ENCODE results near the gene CAMTA1. TPM values are rescaled to one million over a fixed set of nuclear protein-coding genes. Genes with fewer than 3 reads are reported as not detected.

CAMTA1 gene
- total RNA-seq, 2 experiments from 2014 or later = 43.9 to 73.3 TPM

DNA sequence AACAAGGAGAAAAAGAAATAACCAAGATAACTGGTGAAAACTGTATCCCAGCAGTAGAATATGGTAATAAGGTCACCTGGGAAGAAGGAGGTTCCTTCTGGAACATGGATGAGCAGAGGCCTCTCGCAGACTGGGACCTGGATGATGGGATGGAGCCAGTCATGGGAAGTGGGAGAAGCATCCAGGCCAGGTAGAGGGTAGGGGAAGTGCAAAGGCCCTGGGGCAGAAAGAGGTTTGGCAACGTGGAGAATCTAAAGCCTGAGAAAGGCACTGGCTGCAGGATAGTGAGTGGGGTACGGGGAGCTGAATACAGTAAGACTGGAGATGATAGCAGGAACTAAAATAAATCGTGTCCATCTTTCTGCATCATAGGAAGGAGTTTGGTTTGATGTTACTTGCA, 889.7 kb downstream of the CAMTA1 start:
- DNase-seq (ENCODE audit: low spot score) = no peak
- Histone ChIP-seq H3K4me1 (ENCODE audit: insufficient read depth, low read length, poor library complexity, severe bottlenecking) (no peaks in the 10 kb centered on the region), H3K4me2 (ENCODE audit: low read length) (no peak overlapping the region), H3K9me3 (ENCODE audit: low read length) (no peaks in the 10 kb centered on the region), H3K36me3 (ENCODE audit: insufficient read depth, low read length) (no peaks in the 10 kb centered on the region), H2AFZ (ENCODE audit: low read length) (no peak overlapping the region), H3K4me3 (ENCODE audit: low read depth, low read length, poor library complexity, severe bottlenecking) (no peak overlapping the region), H3K27ac (ENCODE audit: low read depth, low read length, poor library complexity, severe bottlenecking) (no peak overlapping the region), H3K79me2 (ENCODE audit: insufficient read depth, low read depth, low read length) (no peaks in the 10 kb centered on the region), H4K20me1 (ENCODE audit: insufficient read depth, low read length) (no peaks in the 10 kb centered on the region), H3K9me2 (ENCODE audit: insufficient read depth, low read length) (no peaks in the 10 kb centered on the region)
- TF ChIP-seq CTCF (conservative IDR thresholded peaks at IDR 0.05; ENCODE audit: low read length) (no peak), EZH2phosphoT487 (IDR thresholded peaks at IDR 0.05; ENCODE audit: borderline replicate concordance, low read depth, low read length) (no peak)
- CTCF ChIA-PET (ENCODE audit: unreplicated experiment) = no interaction called here
- intact Hi-C loops (cut with micrococcal nuclease; ENCODE audit: unreplicated experiment) = no loop called here
- no TSS peak for BruUV-seq (replicated peaks)
- POLR2A ChIA-PET = no interaction called here

DNA sequence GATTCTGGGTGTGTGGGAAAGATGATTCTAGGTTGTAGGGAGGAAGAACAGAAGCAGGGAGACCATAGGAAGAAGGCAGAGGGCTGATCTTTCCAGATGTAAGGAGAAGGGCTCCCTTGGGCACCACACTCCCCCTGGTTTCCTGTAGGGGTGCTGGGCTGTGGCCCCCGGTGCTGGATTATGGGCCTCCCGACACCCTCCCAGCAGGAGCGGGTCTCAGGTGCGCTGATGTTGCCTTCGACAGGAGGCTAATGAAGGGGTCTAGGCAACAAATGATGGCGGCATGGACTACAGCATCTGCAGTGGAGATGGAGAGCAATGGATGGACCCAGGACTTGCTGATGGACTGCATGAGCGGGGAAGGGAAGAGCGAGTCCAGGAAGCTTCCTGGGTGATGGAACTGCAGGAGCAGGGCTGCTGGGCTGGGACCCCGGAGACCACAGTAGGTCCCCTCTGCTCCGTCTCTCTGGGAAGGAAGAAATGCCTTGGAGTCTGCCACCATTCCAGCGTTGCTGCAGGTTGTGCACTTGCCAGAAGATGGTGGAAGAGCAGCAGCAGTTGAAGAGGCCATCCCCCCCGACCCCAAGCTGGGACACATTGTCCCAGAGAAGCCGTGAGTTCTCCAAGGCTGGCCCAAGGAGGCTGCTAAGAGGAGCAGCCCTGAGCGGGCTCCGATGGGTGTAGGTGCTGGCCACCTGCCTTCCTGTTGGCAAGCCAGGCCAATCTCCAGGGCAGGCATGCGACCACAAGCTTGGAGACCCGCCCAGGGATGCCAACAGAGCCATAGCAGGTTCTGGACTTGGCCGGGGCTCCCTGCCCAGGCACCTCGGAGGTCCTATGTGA, 890.4 kb downstream of the CAMTA1 start:
- no TSS peak for BruUV-seq (replicated peaks)
- Histone ChIP-seq H3K27ac (ENCODE audit: low read depth, low read length, poor library complexity, severe bottlenecking) (no peak overlapping the region), H3K4me3 (ENCODE audit: low read depth, low read length, poor library complexity, severe bottlenecking) (no peak overlapping the region), H4K20me1 (ENCODE audit: insufficient read depth, low read length) (no peaks in the 10 kb centered on the region), H3K4me2 (ENCODE audit: low read length) (no peak overlapping the region), H3K9me2 (ENCODE audit: insufficient read depth, low read length) (no peaks in the 10 kb centered on the region), H3K79me2 (ENCODE audit: insufficient read depth, low read depth, low read length) (no peaks in the 10 kb centered on the region), H3K9me3 (ENCODE audit: low read length) (no peaks in the 10 kb centered on the region), H2AFZ (ENCODE audit: low read length) (no peak overlapping the region), H3K36me3 (ENCODE audit: insufficient read depth, low read length) (no peaks in the 10 kb centered on the region), H3K4me1 (ENCODE audit: insufficient read depth, low read length, poor library complexity, severe bottlenecking) (no peaks in the 10 kb centered on the region)
- CTCF ChIA-PET (ENCODE audit: unreplicated experiment) = no interaction called here
- TF ChIP-seq EZH2phosphoT487 (IDR thresholded peaks at IDR 0.05; ENCODE audit: borderline replicate concordance, low read depth, low read length) (no peak), CTCF (conservative IDR thresholded peaks at IDR 0.05; ENCODE audit: low read length) (no peak)
- intact Hi-C loops (cut with micrococcal nuclease; ENCODE audit: unreplicated experiment) = no loop called here
- DNase-seq (ENCODE audit: low spot score) = no peak
- POLR2A ChIA-PET = no interaction called here

GRCh38 chr1:7676274-7676945, 891.2 kb downstream of the CAMTA1 start:
- DNase-seq (ENCODE audit: low spot score) = no peak
- Histone ChIP-seq H3K4me1 (ENCODE audit: insufficient read depth, low read length, poor library complexity, severe bottlenecking) (no peaks in the 10 kb centered on the region), H2AFZ (ENCODE audit: low read length) (no peak overlapping the region), H3K9me2 (ENCODE audit: insufficient read depth, low read length) (no peaks in the 10 kb centered on the region), H3K4me2 (ENCODE audit: low read length) (no peak overlapping the region), H3K9me3 (ENCODE audit: low read length) (no peaks in the 10 kb centered on the region), H3K4me3 (ENCODE audit: low read depth, low read length, poor library complexity, severe bottlenecking) (no peak overlapping the region), H3K36me3 (ENCODE audit: insufficient read depth, low read length) (no peaks in the 10 kb centered on the region), H3K27ac (ENCODE audit: low read depth, low read length, poor library complexity, severe bottlenecking) (no peak overlapping the region), H4K20me1 (ENCODE audit: insufficient read depth, low read length) (no peaks in the 10 kb centered on the region), H3K79me2 (ENCODE audit: insufficient read depth, low read depth, low read length) (no peaks in the 10 kb centered on the region)
- ChIA-PET CTCF (ENCODE audit: unreplicated experiment) (interaction anchor here (1.1 kb wide), 1 partner anchor 10 kb away, joined by 3 read pairs; no protein-coding TSS in a partner anchor), POLR2A (no interaction called here)
- TF ChIP-seq CTCF (conservative IDR thresholded peaks at IDR 0.05; ENCODE audit: low read length) (no peak), EZH2phosphoT487 (IDR thresholded peaks at IDR 0.05; ENCODE audit: borderline replicate concordance, low read depth, low read length) (no peak)
- intact Hi-C loops (cut with micrococcal nuclease; ENCODE audit: unreplicated experiment) = no loop called here
- no TSS peak for BruUV-seq (replicated peaks)
